K562 (cell line): ENCODE data around the gene CARD11. TPM values are rescaled to one million over a fixed set of nuclear protein-coding genes. Genes with fewer than 3 reads are reported as not detected.

ENCODE experiments used
- ASH1L ChIP-seq: fragments of 450-650 bp; IDR thresholded peaks from 2 replicates; pipeline ENCODE4 v1.6.1; 2018; ENCODE audit warnings: borderline replicate concordance, mild to moderate bottlenecking, low read depth; ENCODE audit not compliant: partially characterized antibody
- KLF6 ChIP-seq: fragments of 250-450 bp; sonication (Bioruptor Pico); IDR thresholded peaks from 2 replicates; pipeline ENCODE4 v1.4.0; 2020; ENCODE audit warnings: mild to moderate bottlenecking, moderate library complexity, borderline replicate concordance
- LEF1 ChIP-seq: fragments of 450-650 bp; IDR thresholded peaks from 2 replicates; pipeline ENCODE4 v1.6.1; 2016; ENCODE audit warnings: mild to moderate bottlenecking
- MTA1 ChIP-seq: fragments of 450-650 bp; IDR thresholded peaks from 2 replicates; pipeline ENCODE4 v1.6.1; 2017; ENCODE audit warnings: borderline replicate concordance
- NFIX ChIP-seq: fragments of 250-450 bp; sonication (Bioruptor Pico); IDR thresholded peaks from 2 replicates; pipeline ENCODE4 v1.4.0; 2020; ENCODE audit warnings: low read depth, mild to moderate bottlenecking, moderate library complexity
- NR2C1 ChIP-seq, 2 experiments: fragments of 450-650 bp; IDR thresholded peaks; 2 replicates each; pipeline ENCODE4 v1.6.1; 2017; ENCODE audit warnings: mild to moderate bottlenecking in 2 of 2, antibody characterized with exemption in 1 of 2, inconsistent platforms in 1 of 2, missing compliant biosample characterization in 1 of 2, missing genetic modification characterization in 1 of 2
- SMARCC2 ChIP-seq: fragments of 450-650 bp; IDR thresholded peaks from 2 replicates; pipeline ENCODE4 v1.6.1; 2017; ENCODE audit warnings: antibody characterized with exemption, moderate library complexity, mild to moderate bottlenecking, low read depth
- TCFL5 ChIP-seq: fragments of 250-450 bp; sonication (Bioruptor Pico); conservative IDR thresholded peaks from 2 replicates; pipeline ENCODE4 v1.6.1; 2021; ENCODE audit warnings: mild to moderate bottlenecking, moderate library complexity, matching md5 sums
- TEAD4 ChIP-seq, 2 experiments: sonication (generic) in 1 of 2; formaldehyde crosslinking in 1 of 2; IDR thresholded peaks; 2 replicates each; pipeline versions ENCODE4 v1.6.1 to v1.8.0; 2012 to 2022; ENCODE audit warnings: borderline replicate concordance in 1 of 2, inconsistent platforms in 1 of 2, low read length in 1 of 2, mild to moderate bottlenecking in 1 of 2, missing genetic modification reagents in 1 of 2
- ZBTB5 ChIP-seq: fragments of 450-650 bp; IDR thresholded peaks from 2 replicates; pipeline ENCODE4 v1.6.1; 2017; ENCODE audit warnings: antibody characterized with exemption
- polyA plus RNA-seq, 8 experiments: library from polyadenylated mRNA; depleted of rRNA in 4 of 8; stranded (reverse) in 5 of 8; unstranded in 3 of 8; fragments of >200 nt; fragmentation: Nextera tagmentation in 2 of 8; fragmentation: Illumina TruSeq in 1 of 8; extraction: Ambion mirVana in 2 of 8; extraction: Trizol in 1 of 8; gene quantifications; 2 replicates each; pipeline versions ENCODE4 v1.2.1 to v1.2.3, GENCODE V29; 2011 to 2014; ENCODE audit warnings: inconsistent platforms in 1 of 8, missing spikeins in 1 of 8
- total RNA-seq, 7 experiments: library from RNA; depleted of rRNA in 6 of 7; stranded (reverse); fragments of >200 nt in 6 of 7; fragmentation: Illumina TruSeq in 2 of 7; extraction: Trizol in 2 of 7; gene quantifications; 2 replicates each; pipeline versions ENCODE4 v1.2.1 to v1.2.3, GENCODE V29; 2011 to 2021; ENCODE audit warnings: low replicate concordance in 1 of 7
- TF ChIP-seq, protein P1 (sequence below): IDR thresholded peaks from 2 replicates; pipeline ENCODE4 v1.6.1; 2016; ENCODE audit warnings: missing genetic modification characterization, missing compliant biosample characterization
- TF ChIP-seq, protein P2 (sequence below): fragments of 450-650 bp; conservative IDR thresholded peaks from 2 replicates; pipeline ENCODE4 v1.6.1; 2016; ENCODE audit warnings: missing genetic modification characterization, low read depth, mild to moderate bottlenecking, control low read depth, missing compliant biosample characterization
- TF ChIP-seq, protein P3 (sequence below): fragments of 250-450 bp; sonication (Bioruptor Pico); IDR thresholded peaks from 2 replicates; pipeline ENCODE4 v1.4.0; 2020; ENCODE audit warnings: mild to moderate bottlenecking, moderate library complexity, borderline replicate concordance
- TF ChIP-seq, protein P4 (sequence below): fragments of 450-650 bp; IDR thresholded peaks from 2 replicates; pipeline ENCODE4 v1.6.1; 2016
- TF ChIP-seq, protein P5 (sequence below), 2 experiments: IDR thresholded peaks; 2 replicates each; pipeline ENCODE4 v1.6.1; 2011; ENCODE audit warnings: borderline replicate concordance in 1 of 2, control low read depth in 1 of 2, low read depth in 1 of 2, low read length in 1 of 2, mild to moderate bottlenecking in 1 of 2, mixed read lengths in 1 of 2, moderate library complexity in 1 of 2; ENCODE audit not compliant: insufficient read depth in 1 of 2, insufficient read length in 1 of 2, poor library complexity in 1 of 2, severe bottlenecking in 1 of 2; ENCODE audit errors: extremely low read depth in 1 of 2

CARD11 gene
- total and polyA plus RNA-seq, 9 of the 15 experiments (the other 6 are each of a cell fraction or from before 2014, with no cell fraction given): 0.07 to 12.8 (median 5.7) TPM

GRCh38 chr7:2940466-2940865 is 103.2 kb downstream of the CARD11 start (continued):
- TF ChIP-seq ZBTB5 (0 out of 2 replicates have a peak, but pooled peaks have one; percentile 37), LEF1 (no peak), NFIX (CRISPR knock-in tag) (no peak), TEAD4 (IDR thresholded peaks at IDR 0.05; ENCODE audit: low read length) (no peak), TEAD4 (CRISPR knock-in tag; IDR thresholded peaks at IDR 0.05; ENCODE audit: borderline replicate concordance) (no peak), KLF6 (CRISPR knock-in tag) (no peak), SMARCC2 (no peak), ASH1L (no peak), NR2C1 (IDR thresholded peaks at IDR 0.05) (no peak), NR2C1 (tag; IDR thresholded peaks at IDR 0.05) (no peak), MTA1 (0 out of 2 replicates have a peak, but pooled peaks have one; percentile 46), TCFL5 (CRISPR knock-in tag) (no peak)
- TF ChIP-seq, protein P1, sequence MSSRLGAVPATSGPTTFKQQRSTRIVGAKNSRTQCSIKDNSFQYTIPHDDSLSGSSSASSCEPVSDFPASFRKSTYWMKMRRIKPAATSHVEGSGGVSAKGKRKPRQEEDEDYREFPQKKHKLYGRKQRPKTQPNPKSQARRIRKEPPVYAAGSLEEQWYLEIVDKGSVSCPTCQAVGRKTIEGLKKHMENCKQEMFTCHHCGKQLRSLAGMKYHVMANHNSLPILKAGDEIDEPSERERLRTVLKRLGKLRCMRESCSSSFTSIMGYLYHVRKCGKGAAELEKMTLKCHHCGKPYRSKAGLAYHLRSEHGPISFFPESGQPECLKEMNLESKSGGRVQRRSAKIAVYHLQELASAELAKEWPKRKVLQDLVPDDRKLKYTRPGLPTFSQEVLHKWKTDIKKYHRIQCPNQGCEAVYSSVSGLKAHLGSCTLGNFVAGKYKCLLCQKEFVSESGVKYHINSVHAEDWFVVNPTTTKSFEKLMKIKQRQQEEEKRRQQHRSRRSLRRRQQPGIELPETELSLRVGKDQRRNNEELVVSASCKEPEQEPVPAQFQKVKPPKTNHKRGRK (tag): peak; percentile 92
- TF ChIP-seq, protein P2, sequence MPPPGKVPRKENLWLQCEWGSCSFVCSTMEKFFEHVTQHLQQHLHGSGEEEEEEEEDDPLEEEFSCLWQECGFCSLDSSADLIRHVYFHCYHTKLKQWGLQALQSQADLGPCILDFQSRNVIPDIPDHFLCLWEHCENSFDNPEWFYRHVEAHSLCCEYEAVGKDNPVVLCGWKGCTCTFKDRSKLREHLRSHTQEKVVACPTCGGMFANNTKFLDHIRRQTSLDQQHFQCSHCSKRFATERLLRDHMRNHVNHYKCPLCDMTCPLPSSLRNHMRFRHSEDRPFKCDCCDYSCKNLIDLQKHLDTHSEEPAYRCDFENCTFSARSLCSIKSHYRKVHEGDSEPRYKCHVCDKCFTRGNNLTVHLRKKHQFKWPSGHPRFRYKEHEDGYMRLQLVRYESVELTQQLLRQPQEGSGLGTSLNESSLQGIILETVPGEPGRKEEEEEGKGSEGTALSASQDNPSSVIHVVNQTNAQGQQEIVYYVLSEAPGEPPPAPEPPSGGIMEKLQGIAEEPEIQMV (tag): no peak
- TF ChIP-seq, protein P3, sequence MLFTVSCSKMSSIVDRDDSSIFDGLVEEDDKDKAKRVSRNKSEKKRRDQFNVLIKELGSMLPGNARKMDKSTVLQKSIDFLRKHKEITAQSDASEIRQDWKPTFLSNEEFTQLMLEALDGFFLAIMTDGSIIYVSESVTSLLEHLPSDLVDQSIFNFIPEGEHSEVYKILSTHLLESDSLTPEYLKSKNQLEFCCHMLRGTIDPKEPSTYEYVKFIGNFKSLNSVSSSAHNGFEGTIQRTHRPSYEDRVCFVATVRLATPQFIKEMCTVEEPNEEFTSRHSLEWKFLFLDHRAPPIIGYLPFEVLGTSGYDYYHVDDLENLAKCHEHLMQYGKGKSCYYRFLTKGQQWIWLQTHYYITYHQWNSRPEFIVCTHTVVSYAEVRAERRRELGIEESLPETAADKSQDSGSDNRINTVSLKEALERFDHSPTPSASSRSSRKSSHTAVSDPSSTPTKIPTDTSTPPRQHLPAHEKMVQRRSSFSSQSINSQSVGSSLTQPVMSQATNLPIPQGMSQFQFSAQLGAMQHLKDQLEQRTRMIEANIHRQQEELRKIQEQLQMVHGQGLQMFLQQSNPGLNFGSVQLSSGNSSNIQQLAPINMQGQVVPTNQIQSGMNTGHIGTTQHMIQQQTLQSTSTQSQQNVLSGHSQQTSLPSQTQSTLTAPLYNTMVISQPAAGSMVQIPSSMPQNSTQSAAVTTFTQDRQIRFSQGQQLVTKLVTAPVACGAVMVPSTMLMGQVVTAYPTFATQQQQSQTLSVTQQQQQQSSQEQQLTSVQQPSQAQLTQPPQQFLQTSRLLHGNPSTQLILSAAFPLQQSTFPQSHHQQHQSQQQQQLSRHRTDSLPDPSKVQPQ (CRISPR knock-in tag): no peak
- TF ChIP-seq, protein P4, sequence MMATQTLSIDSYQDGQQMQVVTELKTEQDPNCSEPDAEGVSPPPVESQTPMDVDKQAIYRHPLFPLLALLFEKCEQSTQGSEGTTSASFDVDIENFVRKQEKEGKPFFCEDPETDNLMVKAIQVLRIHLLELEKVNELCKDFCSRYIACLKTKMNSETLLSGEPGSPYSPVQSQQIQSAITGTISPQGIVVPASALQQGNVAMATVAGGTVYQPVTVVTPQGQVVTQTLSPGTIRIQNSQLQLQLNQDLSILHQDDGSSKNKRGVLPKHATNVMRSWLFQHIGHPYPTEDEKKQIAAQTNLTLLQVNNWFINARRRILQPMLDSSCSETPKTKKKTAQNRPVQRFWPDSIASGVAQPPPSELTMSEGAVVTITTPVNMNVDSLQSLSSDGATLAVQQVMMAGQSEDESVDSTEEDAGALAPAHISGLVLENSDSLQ: no peak
- TF ChIP-seq, protein P5, sequence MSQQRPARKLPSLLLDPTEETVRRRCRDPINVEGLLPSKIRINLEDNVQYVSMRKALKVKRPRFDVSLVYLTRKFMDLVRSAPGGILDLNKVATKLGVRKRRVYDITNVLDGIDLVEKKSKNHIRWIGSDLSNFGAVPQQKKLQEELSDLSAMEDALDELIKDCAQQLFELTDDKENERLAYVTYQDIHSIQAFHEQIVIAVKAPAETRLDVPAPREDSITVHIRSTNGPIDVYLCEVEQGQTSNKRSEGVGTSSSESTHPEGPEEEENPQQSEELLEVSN (IDR thresholded peaks at IDR 0.05; ENCODE audit: borderline replicate concordance in 1 of 2, extremely low read depth in 1 of 2, insufficient read depth in 1 of 2, insufficient read length in 1 of 2, low read depth in 1 of 2, low read length in 1 of 2, poor library complexity in 1 of 2, severe bottlenecking in 1 of 2): no peak
